Peyer's patch (tissue), 4 donors: ENCODE results near the gene GPATCH4. TPM values are rescaled to one million over a fixed set of nuclear protein-coding genes. Genes with fewer than 3 reads are reported as not detected.

Source experiments
- DNase-seq, 3 donors: peaks; one replicate each; pipeline ENCODE4 v3.0.0-alpha.2; 2017 to 2019
- H3K27ac ChIP-seq, 4 donors: fragments of 200-600 bp; sonication (generic); one replicate each; pipeline ENCODE4 v1.5.1; 2016 to 2019
- H3K27me3 ChIP-seq, 2 donors: fragments of 200-600 bp; sonication (generic); one replicate each; pipeline ENCODE4 v1.5.1; 2019
- H3K36me3 ChIP-seq, 3 donors: fragments of 200-600 bp; sonication (generic); one replicate each; pipeline ENCODE4 v1.5.1; 2016 to 2019
- H3K4me1 ChIP-seq, 4 donors: fragments of 200-600 bp; sonication (generic); one replicate each; pipeline ENCODE4 v1.5.1; 2016 to 2019
- H3K4me3 ChIP-seq, 4 donors: fragments of 200-600 bp; sonication (generic); 1 replicate in 3 of 4; 2 replicates in 1 of 4; pipeline ENCODE4 v1.5.1; 2016 to 2019; ENCODE audit warnings: mild to moderate bottlenecking in 1 of 4
- H3K9me3 ChIP-seq, 4 donors: fragments of 200-600 bp; sonication (generic); one replicate each; pipeline ENCODE4 v1.5.1; 2016 to 2019; ENCODE audit warnings: mild to moderate bottlenecking in 1 of 4
- CTCF ChIP-seq, 6 experiments: fragments of 450-650 bp in 4 of 6; fragments of 200-600 bp in 2 of 6; sonication (generic) in 1 of 6; IDR thresholded peaks; one replicate each; pipeline ENCODE4 v1.5.1; 2017 to 2019; ENCODE audit warnings: antibody characterized with exemption in 6 of 6, mild to moderate bottlenecking in 3 of 6, moderate library complexity in 1 of 6
- POLR2A ChIP-seq, 2 donors: fragments of 450-650 bp; IDR thresholded peaks; one replicate each; pipeline ENCODE4 v1.5.1; 2017; ENCODE audit warnings: antibody characterized with exemption in 2 of 2, mild to moderate bottlenecking in 2 of 2, moderate library complexity in 2 of 2
- total RNA-seq, 4 donors: library from RNA; depleted of rRNA; stranded (reverse); fragments of >200 nt; gene quantifications; one replicate each; pipeline ENCODE4 v1.1.0, GENCODE V29; 2016

GPATCH4 gene
- total RNA-seq, 4 donors from 2014 or later: 6.3 to 38.0 (median 11.3) TPM

GRCh38 chr1:156581661-156582387 is 19.5 kb downstream of the GPATCH4 start:
- no peaks in the 10 kb centered on the region for H3K36me3 ChIP-seq
- peaks cover 0 to 3% (median 0%) of the 10 kb centered on the region in 4 donors for H3K4me1 ChIP-seq
- peak overlapping the region in 3 of 4 donors; percentile 8 to 21 (median 16) for H3K4me3 ChIP-seq
- DNase-seq: peak in 2 of 3 donors; percentile 51 to 67
- H3K27ac ChIP-seq: peak overlapping the region in 1 of 4 donors; percentile 58
- no peaks in the 10 kb centered on the region for H3K27me3 ChIP-seq
- TF ChIP-seq POLR2A (IDR thresholded peaks at IDR 0.05): no peak
- no peak for TF ChIP-seq CTCF (IDR thresholded peaks at IDR 0.05)
- no peaks in the 10 kb centered on the region for H3K9me3 ChIP-seq

GRCh38 chr1:156579472-156579871 is 21.8 kb downstream of the GPATCH4 start, which contains the start of gene TTC24:
Gene TTC24, plus strand, starts transcription at chr1:156579723. Its CDS starts 1,642 bp downstream, at chr1:156581365.
- H3K4me1 ChIP-seq: peaks cover 0 to 3% (median 0%) of the 10 kb centered on the region in 4 donors
- H3K4me3 ChIP-seq: no peak within 1 kb of the TSS
- TF ChIP-seq CTCF (IDR thresholded peaks at IDR 0.05) (no peak), POLR2A (IDR thresholded peaks at IDR 0.05) (no peak)
- H3K27ac ChIP-seq: no peak within 1 kb of the TSS
- H3K27me3 ChIP-seq: no peaks in the 10 kb centered on the region
- no peak for DNase-seq
- H3K9me3 ChIP-seq: no peaks in the 10 kb centered on the region
- H3K36me3 ChIP-seq: no peaks in the 10 kb centered on the region

- DNase-seq: no peak
- TF ChIP-seq POLR2A (IDR thresholded peaks at IDR 0.05) (no peak), CTCF (IDR thresholded peaks at IDR 0.05) (no peak)
- H3K9me3 ChIP-seq: no peaks in the 10 kb centered on the region
- H3K27me3 ChIP-seq: no peaks in the 10 kb centered on the region
- H3K36me3 ChIP-seq: no peaks in the 10 kb centered on the region
- H3K27ac ChIP-seq: no peak overlapping the region
- H3K4me3 ChIP-seq: no peak overlapping the region
- no peaks in the 10 kb centered on the region for H3K4me1 ChIP-seq
These were observed 23.2 kb downstream of the GPATCH4 start for GRCh38 chr1:156578055-156578454.

GRCh38 chr1:156577550-156577949 is 23.7 kb downstream of the GPATCH4 start:
- no peak for DNase-seq
- Histone ChIP-seq H3K36me3 (no peaks in the 10 kb centered on the region), H3K9me3 (no peaks in the 10 kb centered on the region), H3K27ac (no peak overlapping the region), H3K27me3 (no peaks in the 10 kb centered on the region), H3K4me1 (peaks cover 0 to 2% (median 0%) of the 10 kb centered on the region in 4 donors), H3K4me3 (no peak overlapping the region)
- TF ChIP-seq CTCF (IDR thresholded peaks at IDR 0.05) (no peak), POLR2A (IDR thresholded peaks at IDR 0.05) (no peak)

- Histone ChIP-seq H3K27ac (no peak overlapping the region), H3K27me3 (no peaks in the 10 kb centered on the region), H3K36me3 (no peaks in the 10 kb centered on the region), H3K4me1 (peaks cover 0 to 21% (median 7%) of the 10 kb centered on the region in 4 donors), H3K4me3 (no peak overlapping the region), H3K9me3 (no peaks in the 10 kb centered on the region)
- no peak for DNase-seq
- no peak for TF ChIP-seq POLR2A (IDR thresholded peaks at IDR 0.05)
- TF ChIP-seq CTCF (IDR thresholded peaks at IDR 0.05): no peak
These were observed 27.1 kb downstream of the GPATCH4 start for GRCh38 chr1:156574039-156574633.
